ENCODE measurements around the gene KIAA0319L.
"Not testable (repeated sequence)": the region's sequence is repeated elsewhere in the genome, so short reads cannot be mapped to it uniquely, and the experiment has no call there.

The KIAA0319L gene

GRCh38 chr1:35557118-35557610, at the start of gene KIAA0319L:
KIAA0319L (minus strand) TSS chr1:35557403; CDS start chr1:35554491, 2,912 bp downstream.
- DNase-seq (ENCODE audit: low read depth in 2 of 2), result no peak

GRCh38 chr1:35605867-35606182, 48.6 kb upstream of the KIAA0319L start:
- DNase-seq (ENCODE audit: low read depth in 2 of 2), result no peak

GRCh38 chr1:35605071-35605866, 48.1 kb upstream of the KIAA0319L start:
- no peak for DNase-seq (ENCODE audit: low read depth in 2 of 2)

DNA sequence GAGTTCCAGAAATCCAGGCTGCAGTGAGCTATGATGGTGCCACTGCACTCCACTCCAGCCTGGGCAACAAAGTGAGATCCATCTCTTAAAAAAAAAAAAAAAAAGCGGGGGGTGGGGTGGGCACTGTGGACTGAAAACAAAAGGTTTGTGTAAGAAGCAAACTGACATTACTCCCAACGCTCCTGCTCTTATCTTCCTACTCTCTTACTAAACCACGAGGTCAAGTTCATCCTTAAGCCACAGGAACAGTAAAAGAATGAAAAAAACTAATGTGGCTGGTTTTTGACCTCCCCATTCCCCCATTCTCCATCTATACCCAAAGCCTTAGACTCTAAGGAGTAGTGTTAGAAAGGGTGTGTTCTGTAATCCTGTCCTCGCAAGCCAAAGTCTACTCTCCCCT, 46.7 kb upstream of the KIAA0319L start:
- no peak for DNase-seq (ENCODE audit: low read depth in 2 of 2)

DNA sequence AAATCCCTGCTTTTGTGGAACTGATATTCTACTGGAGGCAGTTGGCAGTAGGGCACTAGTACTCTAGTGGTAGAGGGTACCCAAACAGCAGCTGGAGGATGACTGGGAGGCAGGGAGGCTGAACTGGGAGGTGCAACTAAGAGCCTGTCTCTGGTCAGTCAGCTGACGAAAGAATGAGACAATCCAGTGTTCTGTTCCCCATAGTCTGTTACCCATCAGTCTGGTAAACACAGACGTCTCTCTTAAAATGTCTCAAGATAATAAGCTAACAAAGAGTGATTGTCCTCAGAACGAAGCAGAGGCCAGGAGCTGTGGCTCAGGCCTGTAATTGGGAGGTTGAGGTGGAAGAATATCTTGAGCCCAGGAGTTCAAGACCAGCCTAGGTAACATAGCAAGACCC, 46.3 kb upstream of the KIAA0319L start:
- DNase-seq (ENCODE audit: low read depth in 2 of 2), result no peak

DNA sequence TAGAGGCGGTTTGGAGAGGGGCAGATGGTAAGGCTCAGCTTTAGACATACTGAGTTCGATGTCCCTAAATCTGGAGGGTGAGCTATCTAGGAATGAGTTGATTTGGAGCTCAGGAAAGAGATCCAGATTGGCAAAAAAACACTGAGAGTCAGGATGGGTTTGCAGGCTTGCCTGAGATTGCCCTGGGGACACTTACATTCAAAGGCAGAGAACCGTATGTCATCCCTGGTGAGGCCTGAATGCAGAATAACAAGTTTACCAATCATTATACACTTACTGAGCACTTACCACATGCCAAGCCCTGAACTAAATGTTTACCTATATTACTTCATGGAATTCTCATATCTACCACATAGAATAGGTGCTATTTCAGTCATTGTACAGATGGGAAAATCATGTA, 43.4 kb upstream of the KIAA0319L start:
- DNase-seq (ENCODE audit: low read depth in 2 of 2), result no peak

DNA sequence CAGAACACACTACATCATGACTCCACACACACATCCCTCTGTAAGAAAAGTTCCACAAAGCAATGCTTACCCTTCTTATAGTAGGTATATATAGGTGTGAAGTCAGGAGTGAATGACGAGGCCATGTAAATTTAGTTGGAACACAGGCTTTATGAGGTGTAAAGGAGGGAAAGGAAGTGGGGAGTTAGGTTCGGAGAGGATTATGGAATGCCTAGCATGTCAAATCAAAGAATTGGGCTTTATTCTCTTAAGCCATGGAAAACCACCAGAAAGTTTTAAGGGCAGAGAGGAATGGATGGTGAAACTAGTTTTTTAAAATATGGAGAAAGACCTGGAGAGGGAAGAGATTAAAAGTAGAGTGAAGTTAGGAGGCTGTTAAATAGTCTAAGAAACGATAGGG, 42.2 kb upstream of the KIAA0319L start:
- no peak for DNase-seq (ENCODE audit: low read depth in 2 of 2)

GRCh38 chr1:35598895-35599294, 41.7 kb upstream of the KIAA0319L start:
- no peak for DNase-seq (ENCODE audit: low read depth in 2 of 2)

DNA sequence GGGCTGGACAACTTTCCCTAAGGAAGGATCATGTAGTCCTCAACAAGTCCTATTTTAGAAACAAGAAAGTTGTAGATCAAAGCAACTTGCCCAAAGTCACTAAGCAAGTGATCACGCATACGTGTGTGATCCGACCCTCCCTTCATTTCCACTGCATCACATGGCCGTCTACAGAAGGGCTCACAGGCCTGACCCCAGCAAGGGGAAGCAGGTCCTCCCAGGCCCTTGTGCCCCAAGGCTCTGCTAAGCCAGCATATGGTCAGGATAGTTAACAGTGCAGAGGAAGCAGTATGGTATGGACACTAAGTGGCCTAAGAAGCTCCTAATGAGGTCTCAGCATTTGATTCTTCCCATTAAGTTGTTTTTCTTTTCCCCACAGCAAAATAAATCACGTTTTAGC, 40.7 kb upstream of the KIAA0319L start:
- DNase-seq (ENCODE audit: low read depth in 2 of 2), result no peak

DNA sequence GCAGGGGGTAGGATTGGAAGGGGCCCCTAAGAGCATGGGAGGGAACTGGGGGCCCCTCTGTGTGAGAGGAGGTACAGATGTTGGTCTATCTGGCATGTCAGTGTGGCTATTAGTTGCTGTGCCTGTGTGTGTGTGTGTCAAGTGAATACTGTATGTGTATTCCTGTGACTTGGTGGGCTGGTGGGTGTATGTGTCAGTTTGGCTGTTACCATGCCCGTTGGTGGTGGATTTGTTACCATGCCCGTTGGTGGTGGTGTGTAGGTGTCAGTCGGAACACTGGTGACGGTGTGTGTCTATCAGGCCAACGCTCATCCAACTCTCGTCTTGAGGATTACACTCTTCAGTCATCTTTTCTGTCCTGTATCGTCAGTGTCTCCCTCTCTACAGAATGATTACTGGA, 38.5 kb upstream of the KIAA0319L start:
- no peak for DNase-seq (ENCODE audit: low read depth in 2 of 2)

DNA sequence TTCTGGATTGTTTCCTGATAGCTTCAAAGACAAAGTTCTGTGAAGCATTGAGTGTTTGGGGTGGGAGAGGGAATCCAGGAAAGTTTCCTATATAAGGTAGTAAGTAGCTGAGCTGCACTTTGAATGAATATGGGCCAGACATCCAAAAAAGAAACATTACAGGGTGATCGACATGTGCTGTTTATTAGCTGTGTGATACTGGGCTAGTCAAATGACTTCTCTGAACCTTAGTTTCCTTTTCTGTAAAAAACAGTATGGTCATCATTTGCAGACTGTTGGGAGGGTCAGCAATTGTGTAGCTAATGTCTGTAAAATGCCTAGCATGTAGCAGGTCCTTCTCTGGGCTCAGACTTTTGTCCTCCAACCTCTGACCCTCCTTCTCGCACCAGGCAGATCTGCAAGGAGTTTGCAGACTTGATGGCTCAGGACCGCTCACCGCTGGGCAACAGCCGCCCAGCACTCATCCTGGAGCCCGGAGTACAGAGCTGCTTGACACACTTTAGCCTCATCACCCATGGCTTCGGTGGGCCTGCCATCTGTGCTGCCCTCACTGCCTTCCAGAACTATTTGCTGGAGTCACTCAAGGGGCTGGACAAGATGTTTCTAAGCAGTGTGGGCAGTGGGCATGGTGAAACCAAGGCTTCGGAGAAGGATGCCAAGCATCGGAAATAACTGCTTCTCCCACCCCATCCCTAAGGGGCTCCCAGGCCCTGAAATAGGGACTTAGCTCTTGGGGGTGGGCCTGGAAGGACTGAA, 37.0 kb upstream of the KIAA0319L start:
- DNase-seq (ENCODE audit: low read depth in 2 of 2), result no peak

DNA sequence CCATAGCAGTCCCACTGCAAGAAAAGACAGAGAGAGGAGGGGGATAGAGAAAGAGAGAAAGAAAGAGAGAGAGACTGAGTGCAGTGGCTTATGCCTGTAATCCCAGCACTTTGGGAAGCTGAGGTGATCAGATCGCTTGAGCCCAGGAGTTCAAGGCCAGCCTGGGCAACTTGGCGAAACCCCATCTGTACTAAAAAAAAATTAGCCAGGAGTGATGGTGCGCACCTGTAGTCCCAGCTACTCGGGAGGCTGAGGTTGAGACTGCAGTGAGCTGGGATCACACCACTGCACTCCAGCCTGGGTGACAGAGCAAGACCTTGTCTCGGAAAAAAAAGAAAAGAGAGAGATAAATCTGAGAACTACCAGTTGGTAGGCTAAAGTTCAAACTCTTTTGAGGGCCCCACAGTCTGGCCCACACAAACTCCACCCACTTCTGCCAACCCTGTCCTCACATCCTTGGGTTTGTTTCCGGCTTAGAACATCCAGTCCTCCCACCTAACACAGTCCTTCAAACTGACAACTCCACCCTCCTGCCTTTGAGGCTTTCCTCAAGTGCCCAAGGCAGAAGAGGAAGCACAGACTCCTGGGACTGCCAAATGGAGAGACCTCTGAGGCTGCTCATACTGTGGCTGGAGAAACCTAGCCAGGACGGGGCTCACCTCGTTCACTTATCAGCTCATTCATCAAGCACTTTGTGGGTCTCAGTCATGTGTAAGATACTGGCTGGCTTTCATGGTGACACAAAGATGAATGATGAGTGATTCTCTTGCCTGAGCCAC, 36.0 kb upstream of the KIAA0319L start:
- DNase-seq (ENCODE audit: low read depth in 2 of 2), result no peak

GRCh38 chr1:35591211-35591610, 34.0 kb upstream of the KIAA0319L start:
- DNase-seq (ENCODE audit: low read depth in 2 of 2), result no peak

DNA sequence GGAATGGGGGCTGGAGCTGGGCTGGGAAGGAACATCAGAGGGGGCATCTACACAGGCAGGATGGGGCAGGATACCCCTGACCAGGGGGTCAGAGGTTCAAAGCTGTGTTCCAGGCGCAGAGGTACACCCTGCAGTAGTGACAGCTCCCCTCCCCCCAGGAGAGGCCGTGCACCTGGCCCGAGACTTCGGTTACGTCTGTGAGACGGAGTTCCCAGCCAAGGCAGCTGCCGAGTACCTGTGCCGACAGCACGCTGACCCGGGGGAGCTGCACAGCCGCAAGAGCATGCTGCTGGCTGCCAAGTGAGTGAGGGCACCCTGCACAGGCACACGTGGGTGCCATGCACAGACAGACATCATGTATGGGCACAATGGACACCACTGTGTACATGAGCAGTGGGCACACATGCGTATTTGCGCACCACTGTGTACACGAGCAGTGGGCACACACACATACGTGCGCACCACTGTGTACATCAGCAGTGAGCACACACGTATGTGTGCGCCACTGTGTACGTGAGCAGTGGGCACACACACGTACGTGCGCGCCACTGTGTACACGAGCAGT, 33.4 kb upstream of the KIAA0319L start:
- no peak for DNase-seq (ENCODE audit: low read depth in 2 of 2)

- no peak for DNase-seq (ENCODE audit: low read depth in 2 of 2)
Measured at GRCh38 chr1:35589516-35590427, 32.6 kb upstream of the KIAA0319L start.

- no peak for DNase-seq (ENCODE audit: low read depth in 2 of 2)
Measured at GRCh38 chr1:35588197-35588910, 31.2 kb upstream of the KIAA0319L start.

DNA sequence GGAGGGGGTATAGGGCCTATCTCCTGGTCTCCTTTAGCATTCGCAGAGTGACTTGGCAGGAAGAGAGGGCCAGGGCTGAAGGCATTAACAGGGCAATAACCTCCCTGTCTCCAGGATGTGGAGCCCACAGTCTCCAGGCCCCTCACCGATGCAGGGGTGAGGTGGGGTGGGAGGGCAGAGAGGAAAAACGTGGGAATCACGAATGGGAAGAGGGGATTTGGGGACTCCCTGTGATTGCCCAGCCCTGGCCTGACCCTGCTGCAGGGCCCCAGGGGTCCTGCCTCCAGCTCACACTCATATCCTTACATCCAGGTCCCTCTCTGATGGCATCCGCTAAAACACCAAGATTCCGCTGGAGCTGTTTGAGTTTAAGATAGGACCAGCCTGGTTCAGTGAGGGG, 30.5 kb upstream of the KIAA0319L start:
- no peak for DNase-seq (ENCODE audit: low read depth in 2 of 2)

DNA sequence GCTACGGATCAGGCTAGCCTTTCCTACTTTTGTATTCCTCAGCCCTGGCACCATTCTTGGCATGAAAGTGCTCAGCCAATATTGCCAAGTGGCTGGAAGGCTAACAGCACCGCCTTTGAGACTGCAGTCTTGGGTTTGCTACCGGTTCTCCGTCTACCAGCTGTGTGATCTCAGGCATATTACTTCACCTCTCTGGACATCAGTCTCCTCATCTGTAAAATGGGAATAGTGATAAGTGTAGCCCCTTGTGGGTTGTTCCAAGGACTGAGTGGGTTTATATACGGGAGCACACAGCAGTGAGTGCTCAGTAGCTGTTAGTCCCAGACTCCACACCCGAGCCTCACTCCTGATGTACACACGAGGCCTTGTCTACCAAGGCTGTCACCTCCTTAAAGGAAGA, 29.6 kb upstream of the KIAA0319L start:
- no peak for DNase-seq (ENCODE audit: low read depth in 2 of 2)

DNA sequence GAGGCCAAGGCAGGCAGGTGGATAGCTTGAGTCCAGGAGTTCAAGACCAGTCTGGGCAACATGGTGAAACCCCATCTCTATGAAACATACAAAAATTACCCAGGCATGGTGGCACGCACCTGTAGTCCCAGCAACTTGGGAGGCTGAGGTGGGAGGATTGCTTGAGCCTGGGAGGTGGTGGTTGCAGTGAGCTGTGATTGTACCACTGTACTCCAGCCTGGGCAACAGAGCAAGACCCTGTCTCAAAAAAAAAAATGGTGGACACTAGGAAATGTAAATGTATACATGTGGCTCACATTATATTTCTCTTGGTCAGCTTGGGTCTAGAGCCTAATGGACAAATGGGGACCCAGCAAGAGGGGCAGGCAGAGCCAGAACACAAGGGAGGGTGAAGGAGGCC, 28.6 kb upstream of the KIAA0319L start:
- DNase-seq (ENCODE audit: low read depth in 2 of 2), result not testable (repeated sequence)

- no peak for DNase-seq (ENCODE audit: low read depth in 2 of 2)
Measured at GRCh38 chr1:35585281-35585680, 28.1 kb upstream of the KIAA0319L start.

Measured in stimulated activated CD8-positive, alpha-beta memory T cell treated with anti-CD3 and anti-CD28 coated beads, Interleukin-15, amount 100 ng/mL, for 4 hours (primary cell).